ENCODE data around the gene FLAD1. TPM values are rescaled to one million over a fixed set of nuclear protein-coding genes. Genes with fewer than 3 reads are reported as not detected.

Gene FLAD1
- total RNA-seq, 1 experiment from 2014 or later = 88.3 TPM

GRCh38 chr1:155012026-155012546, 28.9 kb downstream of the FLAD1 start (continued):
- TF ChIP-seq, protein P1, sequence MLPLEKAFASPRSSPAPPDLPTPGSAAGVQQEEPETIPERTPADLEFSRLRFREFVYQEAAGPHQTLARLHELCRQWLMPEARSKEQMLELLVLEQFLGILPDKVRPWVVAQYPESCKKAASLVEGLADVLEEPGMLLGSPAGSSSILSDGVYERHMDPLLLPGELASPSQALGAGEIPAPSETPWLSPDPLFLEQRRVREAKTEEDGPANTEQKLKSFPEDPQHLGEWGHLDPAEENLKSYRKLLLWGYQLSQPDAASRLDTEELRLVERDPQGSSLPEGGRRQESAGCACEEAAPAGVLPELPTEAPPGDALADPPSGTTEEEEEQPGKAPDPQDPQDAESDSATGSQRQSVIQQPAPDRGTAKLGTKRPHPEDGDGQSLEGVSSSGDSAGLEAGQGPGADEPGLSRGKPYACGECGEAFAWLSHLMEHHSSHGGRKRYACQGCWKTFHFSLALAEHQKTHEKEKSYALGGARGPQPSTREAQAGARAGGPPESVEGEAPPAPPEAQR (CRISPR knock-in tag; IDR thresholded peaks at IDR 0.05) = no peak
- no peak for TF ChIP-seq PRRX2 (CRISPR knock-in tag; IDR thresholded peaks at IDR 0.05)
- no peak for TF ChIP-seq FOXK1 (CRISPR knock-in tag; IDR thresholded peaks at IDR 0.05)
- TF ChIP-seq ZNF263 (CRISPR knock-in tag; IDR thresholded peaks at IDR 0.05; ENCODE audit: low read depth) = no peak
- no peak for TF ChIP-seq TCF7 (CRISPR knock-in tag; IDR thresholded peaks at IDR 0.05; ENCODE audit: low read depth)
- TF ChIP-seq ZNF281 (CRISPR knock-in tag; IDR thresholded peaks at IDR 0.05) = peak; percentile 66; the same call in 1 of the 2 replicates
- TF ChIP-seq GRHL2 (CRISPR knock-in tag; IDR thresholded peaks at IDR 0.05; ENCODE audit: insufficient replicate concordance, severe bottlenecking) = no peak
- TF ChIP-seq CBFB (CRISPR knock-in tag; IDR thresholded peaks at IDR 0.05; ENCODE audit: low read depth) = no peak
- no peak for TF ChIP-seq E2F5 (CRISPR knock-in tag; IDR thresholded peaks at IDR 0.05)
- TF ChIP-seq GTF2I (CRISPR knock-in tag; conservative IDR thresholded peaks at IDR 0.05) = no peak
- TF ChIP-seq TEAD4 (CRISPR knock-in tag; IDR thresholded peaks at IDR 0.05) = no peak
- no peak for TF ChIP-seq ZNF121 (CRISPR knock-in tag; IDR thresholded peaks at IDR 0.05)
- no peak for TF ChIP-seq ATF2 (CRISPR knock-in tag; IDR thresholded peaks at IDR 0.05; ENCODE audit: borderline replicate concordance, low read depth)
- TF ChIP-seq SP1 (CRISPR knock-in tag; conservative IDR thresholded peaks at IDR 0.05) = peak; percentile 83
- TF ChIP-seq, protein P2, sequence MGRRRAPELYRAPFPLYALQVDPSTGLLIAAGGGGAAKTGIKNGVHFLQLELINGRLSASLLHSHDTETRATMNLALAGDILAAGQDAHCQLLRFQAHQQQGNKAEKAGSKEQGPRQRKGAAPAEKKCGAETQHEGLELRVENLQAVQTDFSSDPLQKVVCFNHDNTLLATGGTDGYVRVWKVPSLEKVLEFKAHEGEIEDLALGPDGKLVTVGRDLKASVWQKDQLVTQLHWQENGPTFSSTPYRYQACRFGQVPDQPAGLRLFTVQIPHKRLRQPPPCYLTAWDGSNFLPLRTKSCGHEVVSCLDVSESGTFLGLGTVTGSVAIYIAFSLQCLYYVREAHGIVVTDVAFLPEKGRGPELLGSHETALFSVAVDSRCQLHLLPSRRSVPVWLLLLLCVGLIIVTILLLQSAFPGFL (CRISPR knock-in tag; IDR thresholded peaks at IDR 0.05; ENCODE audit: borderline replicate concordance) = no peak
- TF ChIP-seq JAZF1 (CRISPR knock-in tag; IDR thresholded peaks at IDR 0.05) = no peak
- no peak for TF ChIP-seq ZBTB21 (CRISPR knock-in tag; IDR thresholded peaks at IDR 0.05; ENCODE audit: borderline replicate concordance)
- peak; percentile 77 for TF ChIP-seq NFYB (CRISPR knock-in tag; conservative IDR thresholded peaks at IDR 0.05; ENCODE audit: low read depth)
- TF ChIP-seq ATF3 (CRISPR knock-in tag; conservative IDR thresholded peaks at IDR 0.05) = no peak
- TF ChIP-seq, protein P3, sequence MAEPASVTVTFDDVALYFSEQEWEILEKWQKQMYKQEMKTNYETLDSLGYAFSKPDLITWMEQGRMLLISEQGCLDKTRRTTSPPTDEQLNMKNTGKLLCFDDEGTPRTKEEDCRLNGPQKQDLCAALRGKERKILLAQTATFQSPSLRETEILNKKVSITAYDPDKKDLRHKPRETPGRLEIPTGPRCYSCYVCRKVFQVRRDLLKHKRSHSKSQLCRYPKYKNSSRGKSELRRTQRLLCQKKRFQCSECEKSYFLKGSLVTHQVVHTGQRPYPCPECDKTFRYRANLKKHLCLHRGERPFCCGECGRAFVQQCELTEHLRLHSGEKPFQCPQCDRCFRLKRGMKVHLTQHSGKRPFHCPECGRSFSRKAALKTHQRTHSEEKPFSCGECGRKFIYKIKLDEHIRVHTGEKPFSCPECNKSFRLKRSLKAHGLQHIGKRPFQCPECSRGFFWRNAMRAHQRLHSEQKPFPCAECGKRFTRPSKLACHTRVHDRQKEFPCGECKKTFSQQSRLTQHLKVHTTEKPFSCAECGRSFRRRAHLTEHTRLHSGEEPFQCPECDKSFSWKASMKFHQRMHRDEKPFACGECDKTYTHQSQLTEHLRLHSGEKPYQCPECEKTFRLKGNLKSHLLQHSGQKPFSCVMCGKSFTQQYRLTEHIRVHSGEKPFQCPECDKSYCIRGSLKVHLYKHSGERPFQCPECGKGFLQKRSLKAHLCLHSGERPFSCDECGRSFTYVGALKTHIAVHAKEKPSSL (CRISPR knock-in tag; conservative IDR thresholded peaks at IDR 0.05) = no peak
- no peak for TF ChIP-seq ZNF423 (CRISPR knock-in tag; IDR thresholded peaks at IDR 0.05)
- TF ChIP-seq, protein P4, sequence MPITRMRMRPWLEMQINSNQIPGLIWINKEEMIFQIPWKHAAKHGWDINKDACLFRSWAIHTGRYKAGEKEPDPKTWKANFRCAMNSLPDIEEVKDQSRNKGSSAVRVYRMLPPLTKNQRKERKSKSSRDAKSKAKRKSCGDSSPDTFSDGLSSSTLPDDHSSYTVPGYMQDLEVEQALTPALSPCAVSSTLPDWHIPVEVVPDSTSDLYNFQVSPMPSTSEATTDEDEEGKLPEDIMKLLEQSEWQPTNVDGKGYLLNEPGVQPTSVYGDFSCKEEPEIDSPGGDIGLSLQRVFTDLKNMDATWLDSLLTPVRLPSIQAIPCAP (CRISPR knock-in tag; IDR thresholded peaks at IDR 0.05) = no peak
- TF ChIP-seq FOXJ3 (CRISPR knock-in tag; IDR thresholded peaks at IDR 0.05; ENCODE audit: borderline replicate concordance) = no peak
